Stimulated activated CD8-positive, alpha-beta memory T cell treated with anti-CD3 and anti-CD28 coated beads, Interleukin-15, amount 100 ng/mL, for 4 hours (primary cell): Measurements from ENCODE around the gene SENP5.
"Not testable (repeated sequence)": the region's sequence is repeated elsewhere in the genome, so short reads cannot be mapped to it uniquely, and the experiment has no call there.

Experiments used
- DNase-seq, 2 donors: peaks; one replicate each; pipeline ENCODE4 v3.0.0-alpha.2; 2020; ENCODE audit warnings: low read depth in 2 of 2

The SENP5 gene

GRCh38 chr3:196942915-196943277, 75.2 kb downstream of the SENP5 start:
- no peak for DNase-seq

- not testable (repeated sequence) for DNase-seq
Observed at GRCh38 chr3:196944037-196944790, 76.5 kb downstream of the SENP5 start.

GRCh38 chr3:196947136-196947859, 79.6 kb downstream of the SENP5 start:
- DNase-seq = no peak

DNA sequence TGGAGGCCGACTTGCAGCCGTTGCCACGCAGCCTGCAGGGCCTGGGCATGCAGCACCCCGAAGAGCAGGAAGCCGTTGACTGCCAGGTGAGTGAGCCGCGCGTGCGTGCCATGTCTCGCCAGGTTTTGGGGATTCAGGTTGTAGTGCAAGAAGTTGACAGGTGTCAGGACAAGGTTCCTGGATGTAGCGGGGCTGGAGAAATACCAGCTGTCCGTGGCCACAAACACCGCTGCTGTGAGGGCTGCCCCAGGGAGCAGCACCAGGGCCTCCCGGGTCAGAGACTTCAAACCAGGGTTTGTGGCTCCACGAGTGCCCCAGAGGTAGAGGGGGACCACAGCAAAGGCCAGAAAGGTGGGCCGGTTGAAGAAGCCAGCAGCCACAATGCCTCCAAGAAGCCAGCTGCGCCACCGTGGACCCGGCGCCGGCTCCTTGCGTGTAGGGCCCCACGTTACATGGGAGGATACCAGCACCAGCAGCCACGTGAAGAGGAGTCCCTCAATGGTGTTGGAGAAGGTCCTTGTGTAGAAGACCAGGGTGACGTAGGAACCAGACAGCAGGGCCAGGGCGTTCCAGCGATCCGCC, 80.2 kb downstream of the SENP5 start:
- DNase-seq = no peak

DNA sequence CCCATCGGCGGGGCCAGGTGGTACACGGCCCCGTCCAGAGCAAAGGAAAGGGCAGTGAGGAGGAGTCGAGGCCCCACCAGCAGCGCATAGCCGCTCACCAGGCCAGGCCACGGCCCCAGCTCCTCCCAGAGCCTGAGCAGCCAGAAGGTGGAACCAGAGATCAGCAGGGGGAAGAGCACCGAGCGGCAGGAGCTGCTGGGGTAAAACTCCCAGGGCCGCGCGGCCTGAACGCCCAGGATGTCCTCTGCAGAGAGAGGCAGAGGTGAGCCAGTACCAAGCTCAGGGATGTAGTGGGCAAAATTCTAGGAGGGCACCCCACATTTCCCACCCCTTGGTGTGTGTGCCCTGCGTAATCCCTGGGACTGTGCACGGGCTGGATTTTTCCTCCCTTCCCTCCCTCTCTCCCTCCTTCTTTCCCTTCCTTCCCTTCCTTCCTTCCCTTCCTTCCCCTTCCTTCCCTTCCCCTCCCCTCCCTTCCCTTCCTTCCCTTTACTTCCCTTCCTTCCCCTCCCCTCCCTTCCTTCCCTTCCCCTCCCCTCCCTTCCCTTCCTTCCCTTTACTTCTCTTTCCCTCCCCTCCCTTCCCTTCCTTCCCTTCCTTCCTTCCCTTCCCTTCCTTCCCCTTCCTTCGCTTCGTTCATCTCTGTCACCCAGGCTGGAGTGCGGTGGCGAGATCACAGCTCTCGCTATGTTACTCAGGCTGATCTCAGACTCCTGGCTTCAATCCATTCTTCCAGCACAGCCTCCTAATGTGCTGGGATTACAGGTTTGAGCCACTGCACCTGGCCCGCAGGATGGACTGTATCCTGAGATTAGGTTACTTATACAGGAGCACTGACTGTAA, 80.9 kb downstream of the SENP5 start:
- no peak for DNase-seq

DNA sequence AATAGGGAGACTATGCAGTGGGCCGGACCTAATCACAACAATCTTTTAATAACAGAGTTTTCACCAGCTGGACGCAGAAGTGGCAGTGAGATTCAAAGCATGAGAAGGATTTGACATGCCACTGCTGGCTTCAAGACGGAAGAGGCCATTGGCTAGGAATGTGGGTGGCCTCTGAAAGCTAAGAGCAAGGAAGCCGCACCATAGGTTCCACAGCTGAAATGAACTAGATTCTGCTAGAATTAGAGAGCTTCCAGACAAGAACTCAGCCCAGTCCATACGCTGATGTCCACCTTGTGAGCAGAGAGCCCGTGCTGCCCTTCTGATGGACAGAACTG, 81.5 kb downstream of the SENP5 start:
- DNase-seq = no peak

GRCh38 chr3:196949750-196950149, 82.0 kb downstream of the SENP5 start:
- no peak for DNase-seq

DNA sequence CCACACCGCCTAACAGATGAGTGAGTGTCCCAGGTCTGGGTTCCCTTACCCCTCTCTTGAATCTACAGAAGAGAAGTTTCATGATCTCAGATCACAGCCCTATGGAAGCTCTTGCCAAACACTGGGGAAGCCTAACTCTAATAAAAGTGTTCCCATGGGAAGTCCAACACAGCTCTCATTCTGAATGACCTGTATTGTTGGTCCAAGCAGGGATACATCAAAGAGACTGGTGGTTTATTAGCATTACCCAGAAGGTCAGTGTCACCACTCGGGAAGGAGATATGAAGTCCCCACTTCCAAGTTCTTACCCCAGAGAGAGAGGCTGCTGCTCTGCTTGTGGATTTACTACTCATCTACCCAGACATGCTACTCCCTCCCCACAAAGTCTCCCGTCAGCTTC, 83.7 kb downstream of the SENP5 start:
- no peak for DNase-seq

GRCh38 chr3:196954832-196955231, 87.1 kb downstream of the SENP5 start:
- no peak for DNase-seq

- DNase-seq = no peak
Observed at GRCh38 chr3:196962108-196962929, 94.6 kb downstream of the SENP5 start.

GRCh38 chr3:196962930-196963630, 95.4 kb downstream of the SENP5 start:
- no peak for DNase-seq

DNA sequence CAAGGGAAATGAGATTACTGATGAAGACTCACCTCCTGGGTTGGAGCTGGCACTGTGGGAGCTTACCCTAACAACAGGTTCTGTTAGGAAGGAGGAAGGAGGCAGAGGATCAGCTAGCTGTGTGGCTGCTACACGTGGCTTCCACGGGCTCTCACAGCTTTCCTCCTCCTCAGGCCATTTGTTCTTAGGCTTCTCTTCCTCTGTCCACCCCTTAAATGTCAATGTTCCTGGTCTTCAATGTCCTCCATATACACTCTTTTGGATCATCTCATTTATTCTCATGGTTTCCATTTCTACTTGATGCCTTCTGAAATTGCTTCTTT, 95.9 kb downstream of the SENP5 start:
- no peak for DNase-seq

DNA sequence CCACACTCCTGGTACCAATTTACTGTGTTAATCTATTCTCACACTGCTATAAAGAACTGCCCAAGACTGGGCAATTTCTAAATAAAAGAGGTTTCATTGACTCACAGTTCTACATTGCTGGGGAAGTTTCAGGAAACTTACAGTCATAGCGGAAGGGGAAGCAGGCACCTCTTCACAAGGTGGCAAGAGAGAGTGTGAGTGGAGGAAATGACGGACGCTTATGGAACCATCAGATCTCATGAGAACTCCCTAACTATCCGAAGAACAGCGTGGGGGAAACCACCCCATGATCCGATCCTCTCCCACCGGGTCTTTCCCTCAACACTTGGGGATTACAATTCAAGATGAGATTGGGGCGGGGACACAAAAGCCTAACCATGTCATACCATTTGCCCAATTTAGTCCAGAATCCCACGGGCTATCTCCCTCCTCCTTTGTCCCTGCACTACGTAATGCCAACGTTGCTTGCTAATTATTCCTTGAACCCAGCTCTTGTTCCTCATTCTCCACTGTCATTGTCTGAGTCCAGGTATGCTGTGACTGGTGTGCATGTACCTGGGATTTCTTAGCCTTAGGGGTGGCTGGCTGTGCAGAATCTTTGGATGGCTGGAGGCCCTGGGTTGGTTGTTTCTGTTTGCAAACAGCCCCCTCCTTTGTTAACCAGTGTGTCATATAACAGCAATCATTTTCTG, 97.5 kb downstream of the SENP5 start:
- DNase-seq = no peak

- no peak for DNase-seq
Observed at GRCh38 chr3:196965804-196966173, 98.1 kb downstream of the SENP5 start.

- DNase-seq = no peak
Observed at GRCh38 chr3:196966526-196967401, 99.0 kb downstream of the SENP5 start.

DNA sequence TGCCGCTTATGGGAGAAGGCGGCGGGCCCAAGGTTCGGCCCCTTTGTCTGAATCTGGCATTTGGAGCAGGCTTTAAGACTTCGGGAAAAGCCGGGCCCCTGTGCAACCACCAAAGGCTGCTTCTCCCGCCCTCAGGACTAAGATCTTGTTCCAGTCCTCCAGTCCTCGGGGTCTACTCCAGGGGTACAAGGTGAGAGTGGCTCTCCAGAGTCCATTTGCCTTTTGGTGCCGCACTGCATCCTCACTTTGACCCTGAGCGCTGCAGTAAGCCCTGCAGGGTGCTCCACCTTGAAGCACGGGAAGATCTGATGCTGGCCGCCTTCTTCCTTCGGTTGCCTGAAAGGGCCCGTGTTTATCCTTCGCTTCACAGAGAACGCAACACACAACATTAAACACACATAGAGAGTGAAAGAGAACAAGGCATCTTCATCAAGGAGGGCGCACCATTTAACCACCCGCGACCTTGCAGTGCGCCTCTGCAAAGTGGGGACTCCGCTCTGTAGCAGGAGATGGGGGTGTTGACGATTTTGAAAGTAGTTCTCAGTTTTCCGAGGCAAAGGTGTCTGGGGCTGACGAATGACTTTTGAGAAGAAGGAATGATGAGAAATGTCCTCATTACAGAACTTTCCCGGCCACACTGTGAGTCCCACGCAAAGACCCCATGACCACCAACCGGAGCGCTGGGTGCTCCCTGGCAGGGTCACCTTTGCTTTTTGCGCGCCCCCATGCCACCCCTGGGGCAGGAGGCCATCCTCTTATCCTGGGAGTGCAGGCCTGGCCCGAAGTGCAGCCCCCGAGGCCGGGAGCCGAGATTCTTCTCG, 99.9 kb downstream of the SENP5 start:
- no peak for DNase-seq

- DNase-seq = peak in 1 of 2 donors; percentile 17
Observed at GRCh38 chr3:196968233-196969133, 100.8 kb downstream of the SENP5 start, which contains the start of gene PIGZ. TSS of gene PIGZ (minus strand) at chr3:196968833. CDS start at chr3:196952031, 16,802 bp downstream.
